Nephron (organoid): ENCODE results near the gene MUL1.

Experiments used
- H3K27ac Mint-ChIP-seq, 3 experiments: 2 replicates each; pipeline ENCODE4 v1.8.0; 2020; ENCODE audit warnings: mixed read lengths in 3 of 3, mild to moderate bottlenecking in 2 of 3, moderate library complexity in 1 of 3
- H3K27me3 Mint-ChIP-seq: 2 replicates; pipeline ENCODE4 v1.8.0; 2021; ENCODE audit warnings: low read depth, mild to moderate bottlenecking, moderate library complexity, mixed read lengths
- H3K36me3 Mint-ChIP-seq: 2 replicates; pipeline ENCODE4 v1.8.0; 2020; ENCODE audit warnings: low read depth, mixed read lengths
- H3K4me1 Mint-ChIP-seq: 2 replicates; pipeline ENCODE4 v1.8.0; 2020; ENCODE audit warnings: mixed read lengths
- H3K4me3 Mint-ChIP-seq, 3 experiments: 2 replicates each; pipeline ENCODE4 v1.8.0; 2020; ENCODE audit warnings: mild to moderate bottlenecking in 3 of 3, mixed read lengths in 3 of 3, moderate library complexity in 2 of 3
- H3K9me3 Mint-ChIP-seq: 2 replicates; pipeline ENCODE4 v1.8.0; 2020; ENCODE audit warnings: mixed read lengths
- TF ChIP-seq, protein P1 (sequence below), 3 experiments: fragments of 200-600 bp; sonication (generic); IDR thresholded peaks; one replicate each; pipeline ENCODE4 v1.5.0; 2021; ENCODE audit warnings: antibody characterized with exemption in 3 of 3; ENCODE audit not compliant: unreplicated experiment in 3 of 3

MUL1 gene

DNA sequence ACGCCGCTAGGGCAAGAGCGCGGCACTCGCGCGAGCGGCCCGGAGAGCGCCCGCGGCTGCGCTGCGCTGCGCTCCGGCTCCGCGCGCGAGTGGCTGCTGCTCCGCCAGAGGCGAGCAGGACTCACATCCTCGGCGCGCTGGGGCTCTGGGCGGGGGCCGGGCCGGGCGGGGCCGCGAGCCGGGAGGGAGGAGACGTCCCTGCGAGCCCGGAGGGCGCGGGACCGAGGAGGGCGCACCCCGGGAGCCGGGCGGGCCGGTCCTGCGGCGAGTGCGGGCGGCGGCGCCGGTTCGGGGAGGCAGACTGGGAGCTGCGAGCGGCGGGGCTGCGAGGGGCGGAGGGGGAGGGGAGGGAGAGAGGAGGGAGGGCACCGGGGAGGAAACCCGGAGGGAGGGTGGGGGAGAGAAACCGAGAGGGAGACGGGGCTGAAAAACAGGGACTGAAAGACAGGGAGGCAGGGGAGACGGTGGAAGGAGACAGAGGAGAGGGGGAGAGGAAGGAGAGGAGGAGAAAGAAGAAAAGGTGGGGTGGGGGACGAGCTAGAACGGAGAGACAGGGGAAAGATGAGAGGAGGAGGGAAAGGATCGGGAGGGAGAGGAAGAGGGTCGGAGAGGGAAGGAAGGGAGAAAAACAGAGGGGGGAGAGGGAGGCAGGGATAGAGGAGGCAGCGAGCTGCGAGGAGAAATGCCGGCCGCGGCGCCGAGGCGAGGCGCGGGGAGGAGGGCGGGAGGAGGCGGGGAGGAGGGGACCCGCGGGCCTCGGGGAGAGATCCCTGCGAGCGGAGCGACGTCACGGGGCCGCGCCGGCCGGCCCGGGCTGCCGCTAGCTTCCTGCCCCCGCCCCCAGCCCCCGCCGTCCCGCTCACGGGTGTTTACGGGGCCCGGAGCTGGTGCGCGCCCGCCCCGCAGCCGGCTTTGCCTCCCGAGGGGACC, 22.2 kb downstream of the MUL1 start, which contains the start of gene CAMK2N1:
TSS of gene CAMK2N1 (minus strand) at position 684 of the 930 bp plus-strand sequence. CDS start 831 bp downstream, outside the sequence.
- TF ChIP-seq, protein P1, sequence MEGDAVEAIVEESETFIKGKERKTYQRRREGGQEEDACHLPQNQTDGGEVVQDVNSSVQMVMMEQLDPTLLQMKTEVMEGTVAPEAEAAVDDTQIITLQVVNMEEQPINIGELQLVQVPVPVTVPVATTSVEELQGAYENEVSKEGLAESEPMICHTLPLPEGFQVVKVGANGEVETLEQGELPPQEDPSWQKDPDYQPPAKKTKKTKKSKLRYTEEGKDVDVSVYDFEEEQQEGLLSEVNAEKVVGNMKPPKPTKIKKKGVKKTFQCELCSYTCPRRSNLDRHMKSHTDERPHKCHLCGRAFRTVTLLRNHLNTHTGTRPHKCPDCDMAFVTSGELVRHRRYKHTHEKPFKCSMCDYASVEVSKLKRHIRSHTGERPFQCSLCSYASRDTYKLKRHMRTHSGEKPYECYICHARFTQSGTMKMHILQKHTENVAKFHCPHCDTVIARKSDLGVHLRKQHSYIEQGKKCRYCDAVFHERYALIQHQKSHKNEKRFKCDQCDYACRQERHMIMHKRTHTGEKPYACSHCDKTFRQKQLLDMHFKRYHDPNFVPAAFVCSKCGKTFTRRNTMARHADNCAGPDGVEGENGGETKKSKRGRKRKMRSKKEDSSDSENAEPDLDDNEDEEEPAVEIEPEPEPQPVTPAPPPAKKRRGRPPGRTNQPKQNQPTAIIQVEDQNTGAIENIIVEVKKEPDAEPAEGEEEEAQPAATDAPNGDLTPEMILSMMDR (IDR thresholded peaks at IDR 0.05; ENCODE audit: unreplicated experiment in 3 of 3) = no peak
- H3K27me3 Mint-ChIP-seq = peaks cover 83% of the 10 kb centered on the region
- H3K27ac Mint-ChIP-seq = peak within 1 kb of the TSS; percentile 82 to 99 (median 98)
- H3K4me1 Mint-ChIP-seq = peaks cover 34% of the 10 kb centered on the region
- H3K4me3 Mint-ChIP-seq = peak within 1 kb of the TSS; percentile 97 to 99 (median 98)
- H3K9me3 Mint-ChIP-seq = no peaks in the 10 kb centered on the region
- peaks cover 5% of the 10 kb centered on the region for H3K36me3 Mint-ChIP-seq

DNA sequence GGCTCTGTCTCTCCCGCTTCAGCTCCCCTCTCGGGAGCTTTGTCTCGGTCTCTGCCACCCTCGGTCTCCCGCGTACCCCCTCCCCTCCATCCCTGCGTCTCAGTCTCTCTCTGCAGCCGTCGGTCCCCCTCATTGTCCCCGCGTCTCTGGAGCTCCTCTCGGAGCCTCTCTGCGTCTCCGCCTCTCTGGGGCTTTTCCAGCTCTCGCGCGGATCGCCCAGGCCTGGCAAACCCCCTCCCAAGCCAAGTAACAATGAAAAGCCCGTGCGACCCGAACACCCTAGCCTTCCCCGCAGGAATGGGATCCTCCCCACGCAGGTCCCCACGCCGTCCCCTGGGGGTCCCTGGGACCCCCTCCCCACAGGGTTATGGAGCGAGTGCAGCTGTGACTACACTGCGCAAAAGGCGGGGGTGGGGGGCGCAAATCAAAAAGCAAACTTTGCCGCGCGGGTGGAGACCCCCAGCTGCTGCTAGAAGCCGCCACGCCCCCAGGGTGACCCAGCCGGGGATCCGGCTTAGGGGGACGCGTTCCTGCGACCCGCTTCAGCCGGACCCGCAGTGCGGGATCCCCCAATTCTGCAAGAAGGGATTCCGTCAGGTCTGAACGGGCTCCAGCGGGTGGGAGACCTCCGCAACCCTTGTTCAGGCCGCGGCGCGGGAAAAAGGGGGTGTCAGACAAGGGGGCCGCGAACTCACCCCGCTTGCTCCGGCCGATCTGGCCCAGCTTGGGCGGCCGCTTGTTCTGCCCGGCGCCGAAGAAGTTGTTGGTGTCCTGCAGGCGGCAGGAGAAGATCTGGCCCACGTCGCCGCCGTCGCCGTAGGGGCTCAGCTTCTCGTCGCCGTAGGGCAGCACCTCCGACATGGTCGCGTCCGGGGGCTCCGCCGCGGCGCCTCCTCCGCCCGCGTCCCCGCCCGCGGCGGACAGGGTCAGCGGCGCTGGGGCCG, 23.2 kb downstream of the MUL1 start:
- Mint-ChIP-seq H3K27ac (peak overlapping the region; percentile 26 to 98 (median 59)), H3K9me3 (no peaks in the 10 kb centered on the region), H3K4me1 (peaks cover 44% of the 10 kb centered on the region), H3K36me3 (peaks cover 5% of the 10 kb centered on the region), H3K4me3 (peak overlapping the region; percentile 94 to 98 (median 96)), H3K27me3 (peaks cover 83% of the 10 kb centered on the region)
- TF ChIP-seq, protein P1 (IDR thresholded peaks at IDR 0.05; ENCODE audit: unreplicated experiment in 3 of 3) = no peak

DNA sequence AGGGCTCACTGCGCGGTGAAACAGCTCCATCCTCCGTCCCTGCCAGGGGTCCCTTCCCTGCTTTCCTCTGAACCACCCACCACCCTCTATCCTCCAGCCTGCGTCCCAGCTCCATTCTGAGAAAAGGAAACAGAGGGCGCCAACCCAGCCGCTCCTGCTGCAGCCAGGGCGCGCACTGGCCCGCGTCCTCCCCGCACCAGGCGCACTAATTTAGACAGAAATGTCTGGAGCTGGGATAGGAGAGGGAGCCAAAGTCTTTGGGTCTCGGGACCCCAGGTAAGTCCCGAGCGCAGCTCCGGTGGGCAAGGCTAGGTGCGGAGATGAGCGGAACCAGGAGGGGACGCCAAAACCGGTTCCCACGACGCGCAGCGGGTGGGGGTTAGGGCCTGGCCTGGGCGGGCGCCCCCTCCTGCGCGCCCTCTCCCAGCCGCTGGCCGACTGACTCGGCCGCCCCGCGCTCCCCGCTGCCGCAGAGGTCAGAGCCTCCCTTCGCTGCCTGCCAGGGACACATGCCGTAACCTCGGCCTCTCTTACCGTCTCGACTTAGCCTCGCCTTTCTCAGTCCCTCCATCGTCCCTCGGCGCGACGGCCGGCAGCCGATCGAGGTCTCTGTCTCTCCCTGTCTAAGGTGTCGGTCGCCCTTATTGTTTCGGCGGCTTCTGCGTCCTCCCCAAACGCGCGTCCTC, 24.0 kb downstream of the MUL1 start:
- TF ChIP-seq, protein P1 (IDR thresholded peaks at IDR 0.05; ENCODE audit: unreplicated experiment in 3 of 3) = peak in 2 of 3 experiments; percentile 25 to 27
- Mint-ChIP-seq H3K36me3 (peaks cover 5% of the 10 kb centered on the region), H3K27me3 (peaks cover 83% of the 10 kb centered on the region), H3K9me3 (no peaks in the 10 kb centered on the region), H3K27ac (peak overlapping the region; percentile 26 to 98 (median 59)), H3K4me3 (peak overlapping the region; percentile 94 to 98 (median 96)), H3K4me1 (peaks cover 52% of the 10 kb centered on the region)

DNA sequence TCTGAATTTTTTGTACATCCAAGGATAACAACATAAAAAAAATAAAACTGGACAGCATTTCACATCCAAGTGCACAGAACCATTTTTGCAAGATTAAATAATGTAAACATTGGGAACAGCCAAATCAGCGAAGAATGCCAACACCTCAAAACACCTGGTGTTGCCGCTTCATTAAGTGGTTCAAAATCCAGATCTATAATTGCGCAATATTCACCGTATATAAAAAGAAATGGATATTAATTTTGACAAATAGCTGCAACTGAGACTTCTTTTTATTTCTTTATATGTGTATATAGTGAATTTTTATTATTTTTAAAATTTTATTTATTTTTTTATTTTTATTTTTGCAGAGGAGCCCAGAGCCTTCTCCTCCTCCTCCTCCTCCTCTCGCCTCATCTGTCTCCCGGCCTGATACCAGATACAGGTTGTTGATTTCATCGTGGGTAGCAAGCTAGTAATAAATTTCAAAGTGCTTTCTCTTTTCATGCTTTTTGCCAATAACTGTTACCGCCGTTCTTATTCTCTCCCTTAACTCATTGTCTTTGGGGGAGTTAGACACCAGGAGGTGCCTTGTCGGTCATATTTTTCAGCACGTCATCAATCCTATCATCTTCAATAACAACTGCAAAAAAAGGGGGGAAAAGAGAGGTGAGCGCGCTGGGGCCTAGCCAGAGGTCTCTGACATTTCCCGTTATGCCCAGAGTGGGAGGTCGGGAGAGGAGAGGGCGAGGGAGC, 24.7 kb downstream of the MUL1 start:
- peaks cover 78% of the 10 kb centered on the region for H3K27me3 Mint-ChIP-seq

More for the DNA sequence above, 24.7 kb downstream of the MUL1 start:
- H3K27ac Mint-ChIP-seq = peak overlapping the region; percentile 26 to 98 (median 59)
- TF ChIP-seq, protein P1 (IDR thresholded peaks at IDR 0.05; ENCODE audit: unreplicated experiment in 3 of 3) = no peak
- peaks cover 5% of the 10 kb centered on the region for H3K36me3 Mint-ChIP-seq
- peaks cover 58% of the 10 kb centered on the region for H3K4me1 Mint-ChIP-seq
- peak overlapping the region; percentile 94 to 98 (median 96) for H3K4me3 Mint-ChIP-seq
- H3K9me3 Mint-ChIP-seq = no peaks in the 10 kb centered on the region
